ENCODE results near the gene PRCD. TPM values are rescaled to one million over a fixed set of nuclear protein-coding genes. Genes with fewer than 3 reads are reported as not detected.

Gene PRCD
- total and polyA plus RNA-seq, 8 donors, result 0.72 to 12.2 (median 4.2) TPM; not detected in 3

DNA sequence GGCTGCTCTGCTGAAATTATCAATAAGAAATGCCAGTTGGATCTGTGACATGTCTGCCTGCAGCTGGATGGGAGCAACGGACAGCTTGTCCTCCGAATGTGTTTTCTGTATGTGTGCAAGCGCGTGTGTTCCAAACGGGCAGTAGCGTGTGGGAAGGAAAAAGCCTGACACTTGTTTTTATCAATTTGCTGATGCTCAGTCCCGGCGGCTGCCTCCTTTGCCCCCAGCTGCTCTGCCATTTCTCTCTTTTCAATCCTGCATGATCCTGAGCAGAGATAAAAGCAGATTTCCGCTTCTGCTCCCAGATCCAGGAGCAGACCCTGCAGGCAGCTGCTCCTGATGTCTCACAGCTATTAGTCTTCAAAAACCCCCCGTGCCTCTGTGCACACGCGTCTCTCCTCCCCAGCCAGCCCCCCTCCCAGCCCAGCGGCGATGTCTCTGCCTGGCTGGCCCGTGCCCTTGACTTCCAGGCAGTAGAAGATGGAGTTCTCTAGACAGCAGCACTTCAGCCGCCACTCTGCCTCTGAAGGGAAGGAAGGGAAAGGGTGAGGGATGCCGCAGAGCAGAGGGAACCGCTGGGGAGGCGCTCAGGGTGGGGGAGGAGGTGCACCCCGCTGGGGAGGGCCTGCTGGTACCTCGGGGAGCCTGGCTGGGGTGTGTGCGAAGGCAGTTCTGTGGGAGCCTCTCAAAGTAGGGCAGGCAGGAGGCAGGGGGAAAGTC, 4.1 kb downstream of the PRCD start:
- WGBS, 5 donors, result 43 to 61% (median 55%) methylated on average over 15 to 22 of the region's 22 CpGs
- DNase-seq, result peak in 1 of 2 donors; percentile 62
- H3K36me3 ChIP-seq, result no peaks in the 10 kb centered on the region
- H3K27ac ChIP-seq, result peak overlapping the region in 3 of 5 donors; percentile 29 to 43 (median 38)
- intact Hi-C loops (cut with DNase I; ENCODE audit: low total_unique reads), result no loop called here
- peaks cover 43 to 76% (median 64%) of the 10 kb centered on the region in 4 donors for H3K4me1 ChIP-seq
- TF ChIP-seq, protein P1, sequence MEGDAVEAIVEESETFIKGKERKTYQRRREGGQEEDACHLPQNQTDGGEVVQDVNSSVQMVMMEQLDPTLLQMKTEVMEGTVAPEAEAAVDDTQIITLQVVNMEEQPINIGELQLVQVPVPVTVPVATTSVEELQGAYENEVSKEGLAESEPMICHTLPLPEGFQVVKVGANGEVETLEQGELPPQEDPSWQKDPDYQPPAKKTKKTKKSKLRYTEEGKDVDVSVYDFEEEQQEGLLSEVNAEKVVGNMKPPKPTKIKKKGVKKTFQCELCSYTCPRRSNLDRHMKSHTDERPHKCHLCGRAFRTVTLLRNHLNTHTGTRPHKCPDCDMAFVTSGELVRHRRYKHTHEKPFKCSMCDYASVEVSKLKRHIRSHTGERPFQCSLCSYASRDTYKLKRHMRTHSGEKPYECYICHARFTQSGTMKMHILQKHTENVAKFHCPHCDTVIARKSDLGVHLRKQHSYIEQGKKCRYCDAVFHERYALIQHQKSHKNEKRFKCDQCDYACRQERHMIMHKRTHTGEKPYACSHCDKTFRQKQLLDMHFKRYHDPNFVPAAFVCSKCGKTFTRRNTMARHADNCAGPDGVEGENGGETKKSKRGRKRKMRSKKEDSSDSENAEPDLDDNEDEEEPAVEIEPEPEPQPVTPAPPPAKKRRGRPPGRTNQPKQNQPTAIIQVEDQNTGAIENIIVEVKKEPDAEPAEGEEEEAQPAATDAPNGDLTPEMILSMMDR (IDR thresholded peaks at IDR 0.05), result no peak
- H3K9me3 ChIP-seq, result no peaks in the 10 kb centered on the region
- peaks cover 0 to 48% (median 5%) of the 10 kb centered on the region in 3 donors for H3K27me3 ChIP-seq
- no peak overlapping the region for H3K4me3 ChIP-seq

DNA sequence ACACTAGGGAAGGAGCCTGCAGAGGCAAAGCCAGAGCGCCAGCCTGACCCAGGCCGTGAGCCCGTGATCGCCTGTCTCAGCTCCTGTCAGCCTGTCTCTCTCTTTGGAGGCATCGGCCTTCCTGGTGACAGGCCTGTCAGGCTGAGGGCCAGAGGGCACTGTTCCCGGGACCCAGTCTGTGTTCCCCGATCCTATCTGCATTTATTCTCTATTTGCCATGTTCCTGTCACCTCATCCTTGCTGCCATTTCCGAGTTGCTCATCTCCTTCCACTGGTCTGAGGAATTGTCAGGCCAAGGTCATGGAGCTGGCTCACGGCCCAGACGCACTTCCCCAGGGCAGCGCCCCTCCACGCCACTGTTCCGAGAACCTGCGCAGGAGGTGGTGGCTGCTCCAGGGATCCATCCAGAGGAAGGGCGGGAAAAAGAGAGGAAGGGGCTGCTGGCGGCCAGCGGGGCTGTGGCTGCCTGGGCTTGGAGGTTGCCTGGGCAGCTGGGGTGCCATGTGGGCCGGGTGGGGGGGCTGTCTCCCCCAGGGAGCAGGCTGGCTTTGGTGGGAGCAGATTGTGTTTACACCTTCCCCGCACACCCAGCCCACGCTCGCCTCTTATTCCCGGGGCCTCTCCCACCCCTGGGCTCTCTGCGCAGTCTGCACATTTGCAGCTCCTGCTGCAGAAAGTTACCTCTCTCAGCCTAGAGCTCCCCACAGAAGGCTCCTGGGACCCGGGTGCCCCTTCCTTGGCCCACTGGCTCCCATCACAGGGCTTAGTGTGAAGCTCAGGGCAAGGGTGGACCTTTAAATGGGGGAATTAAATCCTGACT, 4.9 kb downstream of the PRCD start:
- TF ChIP-seq POLR2AphosphoS5 (IDR thresholded peaks at IDR 0.05) (no peak), EP300 (IDR thresholded peaks at IDR 0.05) (no peak), POLR2A (IDR thresholded peaks at IDR 0.05) (no peak)
- TF ChIP-seq, protein P1 (IDR thresholded peaks at IDR 0.05), result no peak
- no peak overlapping the region for H3K4me3 ChIP-seq
- 64 to 77% (median 69%) methylated on average over 19 to 24 of the region's 24 CpGs for WGBS, 5 donors
- no peak for DNase-seq
- peaks cover 43 to 77% (median 66%) of the 10 kb centered on the region in 4 donors for H3K4me1 ChIP-seq
- peaks cover 0 to 41% (median 2%) of the 10 kb centered on the region in 3 donors for H3K27me3 ChIP-seq
- H3K36me3 ChIP-seq, result no peaks in the 10 kb centered on the region
- H3K27ac ChIP-seq, result peak overlapping the region in 4 of 5 donors; percentile 29 to 43 (median 34)
- intact Hi-C loops (cut with DNase I; ENCODE audit: low total_unique reads), result no loop called here
- H3K9me3 ChIP-seq, result no peaks in the 10 kb centered on the region

DNA sequence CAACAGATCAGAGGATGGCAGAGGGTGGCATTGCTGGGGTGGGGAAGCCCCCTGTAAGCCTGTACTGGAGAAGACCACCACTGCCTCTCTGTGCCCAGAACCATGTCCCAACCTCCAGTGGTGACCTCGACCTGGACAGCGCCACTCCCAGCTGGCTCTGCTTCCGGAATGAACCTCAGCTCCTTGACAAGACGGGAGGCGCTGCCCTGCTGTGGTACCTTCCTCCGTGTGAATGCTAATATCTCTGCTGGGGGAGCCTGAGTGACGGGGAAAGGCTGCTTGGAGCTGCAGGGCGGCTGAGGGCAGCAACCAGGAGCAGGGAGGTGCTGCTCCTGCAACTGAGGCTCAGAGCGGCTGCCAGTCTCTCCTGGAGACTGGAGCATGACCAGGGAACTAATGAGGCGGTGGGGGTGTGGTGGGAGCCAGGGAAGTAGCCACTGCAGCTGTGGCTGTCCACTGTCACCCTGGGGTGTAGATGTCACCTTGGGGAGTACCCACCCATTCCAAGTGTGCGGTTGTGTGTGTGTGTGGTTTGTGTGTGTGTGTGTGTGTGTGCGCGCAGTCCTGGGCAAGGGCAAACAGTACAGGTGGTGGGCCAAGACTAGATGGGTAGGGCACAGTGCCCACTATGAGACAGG, 6.2 kb downstream of the PRCD start:
- no peak for DNase-seq
- intact Hi-C loops (cut with DNase I; ENCODE audit: low total_unique reads), result no loop called here
- Histone ChIP-seq H3K9me3 (no peaks in the 10 kb centered on the region), H3K27ac (peak overlapping the region in 1 of 5 donors; percentile 52), H3K4me3 (no peak overlapping the region), H3K4me1 (peaks cover 39 to 71% (median 63%) of the 10 kb centered on the region in 4 donors), H3K36me3 (no peaks in the 10 kb centered on the region), H3K27me3 (peaks cover 0 to 36% (median 2%) of the 10 kb centered on the region in 3 donors)
- 30 to 58% (median 40%) methylated on average over 7 to 13 of the region's 13 CpGs for WGBS, 5 donors
- no peak for TF ChIP-seq POLR2A (IDR thresholded peaks at IDR 0.05)
- no peak for TF ChIP-seq EP300 (IDR thresholded peaks at IDR 0.05)
- TF ChIP-seq, protein P1 (IDR thresholded peaks at IDR 0.05), result no peak
- no peak for TF ChIP-seq POLR2AphosphoS5 (IDR thresholded peaks at IDR 0.05)

DNA sequence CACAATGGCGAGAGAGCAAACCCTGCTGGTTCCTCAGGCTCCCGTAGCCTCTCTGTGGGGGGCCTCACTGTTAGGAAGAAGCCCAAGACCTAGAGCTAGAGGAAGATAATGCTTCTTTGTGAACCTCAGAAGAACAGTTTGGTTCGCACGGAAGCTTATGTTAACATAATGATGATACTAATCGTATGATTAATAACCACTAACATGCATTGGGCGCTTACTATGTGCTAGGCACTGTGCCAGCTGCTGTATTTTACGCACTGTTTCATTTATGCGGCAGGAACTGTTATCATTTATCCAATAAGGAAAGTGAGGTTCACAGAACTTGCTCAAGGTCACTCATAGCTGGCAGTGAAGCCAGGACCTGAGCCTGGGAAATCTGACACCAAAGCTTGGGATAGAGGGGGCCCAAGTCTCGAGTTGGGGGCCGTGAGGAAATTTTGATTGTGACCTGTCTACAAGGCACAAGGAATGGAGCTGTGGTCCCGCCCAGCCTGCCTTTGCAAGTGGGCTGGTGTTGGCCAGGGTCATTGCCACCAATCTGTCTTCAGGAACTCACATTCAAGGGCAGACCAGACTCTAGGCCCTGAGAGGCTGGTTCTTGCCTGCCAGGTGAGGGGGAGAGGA, 6.8 kb downstream of the PRCD start:
- H3K4me1 ChIP-seq, result peaks cover 42 to 71% (median 63%) of the 10 kb centered on the region in 4 donors
- no peak for TF ChIP-seq POLR2A (IDR thresholded peaks at IDR 0.05)
- TF ChIP-seq POLR2AphosphoS5 (IDR thresholded peaks at IDR 0.05), result no peak
- no peak for TF ChIP-seq EP300 (IDR thresholded peaks at IDR 0.05)
- TF ChIP-seq, protein P1 (IDR thresholded peaks at IDR 0.05), result no peak
- H3K4me3 ChIP-seq, result no peak overlapping the region
- 22 to 37% (median 25%) methylated on average over 11 of the region's 11 CpGs for WGBS, 5 donors
- peak in 1 of 2 donors; percentile 62 for DNase-seq
- H3K36me3 ChIP-seq, result no peaks in the 10 kb centered on the region
- intact Hi-C loops (cut with DNase I; ENCODE audit: low total_unique reads), result no loop called here
- H3K27ac ChIP-seq, result peak overlapping the region; percentile 21 to 63 (median 47)
- H3K27me3 ChIP-seq, result peaks cover 0 to 36% (median 2%) of the 10 kb centered on the region in 3 donors
- no peaks in the 10 kb centered on the region for H3K9me3 ChIP-seq

Measured in stomach (tissue), 9 donors.